SH-SY5Y (cell line): ENCODE measurements around the gene REXO1.

Experiments used
- GATA2 ChIP-seq: IDR thresholded peaks from 2 replicates; pipeline ENCODE4 v1.6.1; 2011; ENCODE audit warnings: mild to moderate bottlenecking, low read depth, low read length
- GATA3 ChIP-seq: IDR thresholded peaks from 2 replicates; pipeline ENCODE4 v1.6.1; 2011; ENCODE audit warnings: low read depth, mild to moderate bottlenecking, low read length, moderate library complexity

DNA sequence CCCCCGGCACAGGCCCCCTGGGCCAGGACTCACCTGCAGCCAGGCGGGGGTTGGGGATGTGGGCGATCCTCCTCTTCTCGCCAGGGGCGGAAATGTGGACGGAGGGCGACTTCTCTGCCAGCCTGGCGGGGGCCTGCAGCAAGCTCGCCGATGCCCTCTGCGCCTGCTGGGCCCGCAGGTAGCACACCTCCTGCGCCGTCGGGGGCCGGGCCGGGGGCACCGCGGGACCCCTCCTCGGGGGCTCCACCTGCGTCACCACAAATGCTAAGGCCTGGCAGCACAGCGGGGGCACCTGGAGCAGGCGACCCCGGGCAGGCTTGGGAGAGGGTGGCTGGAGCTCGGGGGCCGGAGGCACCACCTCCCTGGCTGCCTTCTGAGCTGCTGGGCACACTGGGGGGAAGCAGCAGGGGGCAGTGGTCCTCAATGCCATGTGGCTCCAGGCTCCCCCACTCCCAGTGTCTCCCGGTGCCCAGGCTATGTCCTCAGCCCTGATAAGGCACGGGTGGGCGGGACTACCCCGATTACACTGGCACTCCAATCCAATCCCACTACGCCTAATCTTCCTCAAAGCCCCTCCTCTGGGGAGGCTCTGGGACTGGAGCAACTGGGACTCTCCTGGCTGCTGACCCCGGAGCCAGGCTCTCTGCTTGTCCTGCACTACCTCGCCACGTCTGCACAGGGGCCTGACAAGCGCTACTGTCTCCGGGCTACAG is 24.6 kb downstream of the REXO1 start:
- TF ChIP-seq GATA2 (no peak), GATA3 (no peak)
